Neural cell (in vitro differentiated cells): ENCODE measurements around the gene SLC9A7.
"Not testable (repeated sequence)": the region's sequence is repeated elsewhere in the genome, so short reads cannot be mapped to it uniquely, and the experiment has no call there.

Experiments used
- CTCF ChIP-seq: fragments of 450-650 bp; IDR thresholded peaks from 2 replicates; pipeline ENCODE4 v1.5.1; 2014; ENCODE audit warnings: antibody characterized with exemption, mild to moderate bottlenecking, moderate library complexity; ENCODE audit not compliant: poor library complexity, severe bottlenecking
- EZH2 ChIP-seq: fragments of 200-600, 300-800 bp; shearing (Covaris generic), sonication (generic); IDR thresholded peaks from 2 replicates; pipeline ENCODE4 v1.6.1; 2014; ENCODE audit warnings: antibody characterized with exemption, low read length, borderline replicate concordance, mild to moderate bottlenecking; ENCODE audit not compliant: insufficient read depth, poor library complexity, severe bottlenecking
- RAD21 ChIP-seq: fragments of 450-650 bp; conservative IDR thresholded peaks from 2 replicates; pipeline ENCODE4 v1.6.1; 2014; ENCODE audit warnings: antibody characterized with exemption, mild to moderate bottlenecking, moderate library complexity

DNA sequence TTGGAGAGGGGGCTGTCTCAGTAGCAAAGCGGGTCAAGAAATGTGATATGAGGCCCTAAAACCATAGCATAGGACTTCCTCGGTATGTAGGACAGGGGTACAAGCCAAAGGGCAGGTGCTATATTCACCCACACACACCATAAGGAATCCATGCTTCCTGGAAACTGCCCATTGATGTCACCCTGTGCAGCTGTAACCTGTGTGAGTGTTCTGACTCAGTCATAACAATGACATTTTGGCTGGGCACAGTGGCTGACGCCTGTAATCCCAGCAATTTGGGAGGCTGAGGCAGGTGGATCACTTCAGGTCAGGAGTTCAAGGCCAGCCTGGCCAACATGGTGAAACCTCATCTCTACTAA, 35.4 kb downstream of the SLC9A7 start:
- not testable (repeated sequence) for TF ChIP-seq RAD21, EZH2, CTCF
